PC-3 (cell line): Measurements from ENCODE around the gene CIITA. TPM values are rescaled to one million over a fixed set of nuclear protein-coding genes. Genes with fewer than 3 reads are reported as not detected.

Experiments used
- ATAC-seq: fragments of 200-7000 bp; cut with Tn5 transposase; 2 replicates; pipeline ENCODE4 v1.9.1; 2020; ENCODE audit warnings: mild to moderate bottlenecking, moderate library complexity
- BruUV-seq: library from RNA; stranded (reverse); fragments of 400-500 nt; replicated peaks from 2 replicates; lab custom pipeline; 2021; lab: Mats Ljungman, UMichigan
- CTCF ChIA-PET: fragments of 300-600 bp; sonication (Branson Sonifier 250); formaldehyde crosslinking; loops from one replicate; lab custom pipeline; 2022; ENCODE audit warnings: antibody characterized with exemption; lab: Charles Lee
- POLR2A ChIA-PET: fragments of 300-600 bp; sonication (Branson Sonifier 250); formaldehyde crosslinking; loops from one replicate; lab custom pipeline; 2022; ENCODE audit warnings: antibody characterized with exemption; ENCODE audit not compliant: unreplicated experiment; lab: Charles Lee
- DNase-seq: peaks from one replicate; pipeline ENCODE4 v3.0.0-alpha.2; 2015
- H2AFZ ChIP-seq: fragments of 300-600 bp; sonication (generic); 2 replicates; pipeline ENCODE4 v1.6.0; 2016; ENCODE audit warnings: antibody characterized with exemption, low read length
- H3F3A ChIP-seq: fragments of 300-600 bp; sonication (generic); one replicate; pipeline ENCODE4 v1.6.0; 2017; ENCODE audit warnings: antibody characterized with exemption, low read length, control low read depth, mild to moderate bottlenecking; ENCODE audit not compliant: unreplicated experiment
- H3K27ac ChIP-seq: fragments of 300-600 bp; sonication (generic); 2 replicates; pipeline ENCODE4 v1.5.1; 2016; ENCODE audit warnings: mild to moderate bottlenecking, low read length
- H3K27me3 ChIP-seq: fragments of 300-600 bp; sonication (generic); 2 replicates; pipeline ENCODE4 v1.6.1; 2016; ENCODE audit warnings: low read length, mixed read lengths
- H3K36me3 ChIP-seq: fragments of 300-600 bp; sonication (generic); 2 replicates; pipeline ENCODE4 v1.6.1; 2016; ENCODE audit warnings: low read depth, mixed run types, low read length, mixed read lengths
- H3K4me1 ChIP-seq: fragments of 300-600 bp; sonication (generic); 2 replicates; pipeline ENCODE4 v1.5.1; 2016; ENCODE audit warnings: low read length; ENCODE audit not compliant: insufficient read depth
- H3K4me2 ChIP-seq: fragments of 300-600 bp; sonication (generic); 2 replicates; pipeline ENCODE4 v1.6.0; 2016; ENCODE audit warnings: low read length
- H3K4me3 ChIP-seq: fragments of 300-600 bp; sonication (generic); 2 replicates; pipeline ENCODE4 v1.5.1; 2016; ENCODE audit warnings: mild to moderate bottlenecking, low read length, mixed read lengths
- H3K79me2 ChIP-seq: fragments of 300-600 bp; sonication (generic); 2 replicates; pipeline ENCODE4 v1.6.1; 2017; ENCODE audit warnings: low read length, mixed read lengths
- H3K9ac ChIP-seq: fragments of 300-600 bp; sonication (generic); 2 replicates; pipeline ENCODE4 v1.6.0; 2016; ENCODE audit warnings: mild to moderate bottlenecking, low read length
- H3K9me2 ChIP-seq: fragments of 300-600 bp; sonication (generic); replicated peaks from 2 replicates; pipeline ENCODE4 v1.6.1; 2016; ENCODE audit warnings: mixed run types, low read length, mixed read lengths
- H3K9me3 ChIP-seq: fragments of 300-600 bp; sonication (generic); 2 replicates; pipeline ENCODE4 v1.6.1; 2016; ENCODE audit warnings: low read length, mixed read lengths
- H4K20me1 ChIP-seq: fragments of 300-600 bp; sonication (generic); 2 replicates; pipeline ENCODE4 v1.6.1; 2016; ENCODE audit warnings: low read length, mixed read lengths
- EZH2 ChIP-seq: fragments of 300-600 bp; sonication (generic); IDR thresholded peaks from one replicate; pipeline ENCODE4 v1.6.1; 2017; ENCODE audit warnings: antibody characterized with exemption, mild to moderate bottlenecking, low read length; ENCODE audit not compliant: unreplicated experiment
- EZH2phosphoT487 ChIP-seq: fragments of 300-600 bp; sonication (generic); IDR thresholded peaks from 2 replicates; pipeline ENCODE4 v1.6.1; 2018; ENCODE audit warnings: mild to moderate bottlenecking, antibody characterized with exemption, low read length, borderline replicate concordance
- intact Hi-C: fragments of 100-400 bp; cut with micrococcal nuclease; formaldehyde crosslinking; loops from 2 replicates; pipeline ENCODE4 v1.9.0; 2023
- total RNA-seq: library from RNA; depleted of rRNA; stranded (reverse); fragments of >200 nt; gene quantifications from 2 replicates; pipeline ENCODE4 v1.2.3, GENCODE V29; 2014
- TF ChIP-seq, protein P1 (sequence below): fragments of 300-600 bp; sonication (generic); conservative IDR thresholded peaks from 2 replicates; pipeline ENCODE4 v1.5.1; 2017; ENCODE audit warnings: antibody characterized with exemption, low read depth, mild to moderate bottlenecking, low read length

CIITA gene
- total RNA-seq, 1 experiment from 2014 or later: not detected

DNA sequence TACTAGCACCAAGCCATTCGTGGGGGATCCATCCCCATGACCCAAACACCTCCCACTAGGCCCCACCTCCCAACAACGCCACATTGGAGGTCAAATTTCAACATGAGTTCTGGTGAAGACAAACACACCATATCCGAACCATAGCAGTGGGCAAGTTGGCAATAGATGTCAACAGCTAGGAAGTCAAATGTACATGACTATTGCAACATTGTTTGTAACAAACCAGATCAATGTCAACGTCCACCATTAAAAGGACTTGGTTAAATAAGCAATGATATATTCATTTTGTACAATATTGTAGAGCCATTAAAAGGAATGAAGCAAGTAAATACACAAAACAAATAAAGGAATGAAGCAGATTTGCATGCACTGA is 26.5 kb upstream of the CIITA start:
- no peaks in the 10 kb centered on the region for H3F3A ChIP-seq
- no peaks in the 10 kb centered on the region for H4K20me1 ChIP-seq
- no peak overlapping the region for H3K27ac ChIP-seq
- no peak for ATAC-seq
- H2AFZ ChIP-seq: no peak overlapping the region
- H3K36me3 ChIP-seq: no peaks in the 10 kb centered on the region
- no peak for DNase-seq
- intact Hi-C loops: no loop called here
- no peaks in the 10 kb centered on the region for H3K9me2 ChIP-seq
- H3K27me3 ChIP-seq: peaks cover 16% of the 10 kb centered on the region
- CTCF ChIA-PET: no interaction called here
- BruUV-seq: no TSS peak
- no peak overlapping the region for H3K4me2 ChIP-seq
- H3K4me3 ChIP-seq: no peak overlapping the region
- peaks cover 8% of the 10 kb centered on the region for H3K4me1 ChIP-seq
- POLR2A ChIA-PET: no interaction called here
- H3K9ac ChIP-seq: no peak overlapping the region
- TF ChIP-seq, protein P1, sequence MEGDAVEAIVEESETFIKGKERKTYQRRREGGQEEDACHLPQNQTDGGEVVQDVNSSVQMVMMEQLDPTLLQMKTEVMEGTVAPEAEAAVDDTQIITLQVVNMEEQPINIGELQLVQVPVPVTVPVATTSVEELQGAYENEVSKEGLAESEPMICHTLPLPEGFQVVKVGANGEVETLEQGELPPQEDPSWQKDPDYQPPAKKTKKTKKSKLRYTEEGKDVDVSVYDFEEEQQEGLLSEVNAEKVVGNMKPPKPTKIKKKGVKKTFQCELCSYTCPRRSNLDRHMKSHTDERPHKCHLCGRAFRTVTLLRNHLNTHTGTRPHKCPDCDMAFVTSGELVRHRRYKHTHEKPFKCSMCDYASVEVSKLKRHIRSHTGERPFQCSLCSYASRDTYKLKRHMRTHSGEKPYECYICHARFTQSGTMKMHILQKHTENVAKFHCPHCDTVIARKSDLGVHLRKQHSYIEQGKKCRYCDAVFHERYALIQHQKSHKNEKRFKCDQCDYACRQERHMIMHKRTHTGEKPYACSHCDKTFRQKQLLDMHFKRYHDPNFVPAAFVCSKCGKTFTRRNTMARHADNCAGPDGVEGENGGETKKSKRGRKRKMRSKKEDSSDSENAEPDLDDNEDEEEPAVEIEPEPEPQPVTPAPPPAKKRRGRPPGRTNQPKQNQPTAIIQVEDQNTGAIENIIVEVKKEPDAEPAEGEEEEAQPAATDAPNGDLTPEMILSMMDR: no peak
- TF ChIP-seq EZH2phosphoT487: no peak
- TF ChIP-seq EZH2: no peak
- no peaks in the 10 kb centered on the region for H3K79me2 ChIP-seq
- no peaks in the 10 kb centered on the region for H3K9me3 ChIP-seq

GRCh38 chr16:10851512-10851911 is 25.5 kb upstream of the CIITA start:
- no peaks in the 10 kb centered on the region for H3K36me3 ChIP-seq
- H3K9ac ChIP-seq: no peak overlapping the region
- peaks cover 14% of the 10 kb centered on the region for H3K27me3 ChIP-seq
- H2AFZ ChIP-seq: no peak overlapping the region
- CTCF ChIA-PET: no interaction called here
- DNase-seq (no peak), ATAC-seq (no peak)
- H3K4me1 ChIP-seq: peaks cover 8% of the 10 kb centered on the region
- H4K20me1 ChIP-seq: no peaks in the 10 kb centered on the region
- TF ChIP-seq EZH2phosphoT487 (no peak), EZH2 (no peak)
- TF ChIP-seq, protein P1: no peak
- no peaks in the 10 kb centered on the region for H3K9me2 ChIP-seq
- H3K4me2 ChIP-seq: no peak overlapping the region
- H3K27ac ChIP-seq: no peak overlapping the region
- no TSS peak for BruUV-seq
- no peaks in the 10 kb centered on the region for H3F3A ChIP-seq
- H3K4me3 ChIP-seq: no peak overlapping the region
- POLR2A ChIA-PET: no interaction called here
- no peaks in the 10 kb centered on the region for H3K79me2 ChIP-seq
- no peaks in the 10 kb centered on the region for H3K9me3 ChIP-seq
- intact Hi-C loops: no loop called here

GRCh38 chr16:10852286-10852685 is 24.7 kb upstream of the CIITA start:
- ChIA-PET POLR2A (no interaction called here), CTCF (no interaction called here)
- Histone ChIP-seq H3K79me2 (no peaks in the 10 kb centered on the region), H2AFZ (no peak overlapping the region), H3K27me3 (peaks cover 6% of the 10 kb centered on the region), H3K9me3 (no peaks in the 10 kb centered on the region), H3K4me3 (no peak overlapping the region), H3F3A (no peaks in the 10 kb centered on the region), H3K36me3 (no peaks in the 10 kb centered on the region), H3K9ac (no peak overlapping the region), H4K20me1 (no peaks in the 10 kb centered on the region), H3K4me1 (peaks cover 8% of the 10 kb centered on the region), H3K9me2 (no peaks in the 10 kb centered on the region), H3K4me2 (peak overlapping the region; percentile 52; the same call in 1 of the 2 replicates), H3K27ac (no peak overlapping the region)
- intact Hi-C loops: no loop called here
- no TSS peak for BruUV-seq
- no peak for TF ChIP-seq EZH2phosphoT487
- DNase-seq (no peak), ATAC-seq (no peak)
